Activated naive CD4-positive, alpha-beta T cell treated with anti-CD3 and anti-CD28 coated beads for 36 hours (primary cell): ENCODE results near the gene SCAI. TPM values are rescaled to one million over a fixed set of nuclear protein-coding genes. Genes with fewer than 3 reads are reported as not detected.
"Not testable (repeated sequence)": the region's sequence is repeated elsewhere in the genome, so short reads cannot be mapped to it uniquely, and the experiment has no call there.

Experiments used
- CTCF ChIA-PET: fragments of 350-600 bp; sonication (Branson Sonifier 250); formaldehyde crosslinking; loops from one replicate; lab custom pipeline; 2021; ENCODE audit warnings: antibody characterized with exemption; lab: Charles Lee
- DNase-seq: peaks from one replicate; pipeline ENCODE4 v3.0.0-alpha.2; 2020
- H3K27ac Mint-ChIP-seq: one replicate; pipeline ENCODE4 v1.8.0; 2021; ENCODE audit warnings: mild to moderate bottlenecking, mixed read lengths
- H3K27me3 Mint-ChIP-seq: one replicate; pipeline ENCODE4 v1.8.0; 2021; ENCODE audit warnings: low read depth, mixed read lengths
- H3K36me3 Mint-ChIP-seq: one replicate; pipeline ENCODE4 v1.8.0; 2021; ENCODE audit warnings: low read depth, mixed read lengths
- H3K4me1 Mint-ChIP-seq: one replicate; pipeline ENCODE4 v1.8.0; 2021; ENCODE audit warnings: low read depth, mixed read lengths
- H3K4me3 Mint-ChIP-seq: one replicate; pipeline ENCODE4 v1.8.0; 2021; ENCODE audit warnings: mild to moderate bottlenecking, moderate library complexity, mixed read lengths
- H3K9me3 Mint-ChIP-seq: one replicate; pipeline ENCODE4 v1.8.0; 2021; ENCODE audit warnings: mixed read lengths
- intact Hi-C: fragments of 100-400 bp; cut with micrococcal nuclease; formaldehyde crosslinking; loops from one replicate; pipeline ENCODE4 v1.15.1; 2023
- total RNA-seq, 2 experiments: library from RNA; stranded (reverse); gene quantifications; one replicate each; pipeline ENCODE4 v1.2.3, GENCODE V29; 2021

Gene SCAI
- total RNA-seq, 2 experiments from 2014 or later, result 9.6 to 11.8 TPM

- no peak overlapping the region for H3K4me3 Mint-ChIP-seq
- no peak overlapping the region for H3K27ac Mint-ChIP-seq
- H3K36me3 Mint-ChIP-seq, result peaks cover 30% of the 10 kb centered on the region
- intact Hi-C loops, result no loop called here
- H3K9me3 Mint-ChIP-seq, result no peaks in the 10 kb centered on the region
- DNase-seq, result no peak
- CTCF ChIA-PET, result no interaction called here
- H3K27me3 Mint-ChIP-seq, result no peaks in the 10 kb centered on the region
- peaks cover 2% of the 10 kb centered on the region for H3K4me1 Mint-ChIP-seq
These were observed 215.2 kb downstream of the SCAI start for GRCh38 chr9:124928116-124928515.

- H3K27me3 Mint-ChIP-seq, H3K4me1 Mint-ChIP-seq, H3K9me3 Mint-ChIP-seq, intact Hi-C loops, H3K27ac Mint-ChIP-seq, DNase-seq, CTCF ChIA-PET, H3K4me3 Mint-ChIP-seq: not testable (repeated sequence)
- peaks cover 23% of the 10 kb centered on the region for H3K36me3 Mint-ChIP-seq
These were observed 222.9 kb downstream of the SCAI start for GRCh38 chr9:124920394-124920793.

GRCh38 chr9:124914753-124915405, 228.4 kb downstream of the SCAI start:
- no peaks in the 10 kb centered on the region for H3K27me3 Mint-ChIP-seq
- no peaks in the 10 kb centered on the region for H3K4me1 Mint-ChIP-seq
- H3K9me3 Mint-ChIP-seq, result no peaks in the 10 kb centered on the region
- no peak overlapping the region for H3K27ac Mint-ChIP-seq
- peaks cover 33% of the 10 kb centered on the region for H3K36me3 Mint-ChIP-seq
- intact Hi-C loops, result no loop called here
- DNase-seq, result no peak
- H3K4me3 Mint-ChIP-seq, result no peak overlapping the region
- CTCF ChIA-PET, result no interaction called here

GRCh38 chr9:124913378-124913777, 229.9 kb downstream of the SCAI start:
- no peaks in the 10 kb centered on the region for H3K9me3 Mint-ChIP-seq
- intact Hi-C loops, result no loop called here
- H3K4me1 Mint-ChIP-seq, result no peaks in the 10 kb centered on the region
- no peak overlapping the region for H3K27ac Mint-ChIP-seq
- no peak overlapping the region for H3K4me3 Mint-ChIP-seq
- peaks cover 35% of the 10 kb centered on the region for H3K36me3 Mint-ChIP-seq
- CTCF ChIA-PET, result no interaction called here
- DNase-seq, result no peak
- H3K27me3 Mint-ChIP-seq, result no peaks in the 10 kb centered on the region

GRCh38 chr9:124911766-124912165, 231.6 kb downstream of the SCAI start:
- peaks cover 38% of the 10 kb centered on the region for H3K36me3 Mint-ChIP-seq
- H3K4me1 Mint-ChIP-seq, result no peaks in the 10 kb centered on the region
- H3K9me3 Mint-ChIP-seq, result no peaks in the 10 kb centered on the region
- intact Hi-C loops, result no loop called here
- H3K27ac Mint-ChIP-seq, result no peak overlapping the region
- DNase-seq, result no peak
- no peaks in the 10 kb centered on the region for H3K27me3 Mint-ChIP-seq
- CTCF ChIA-PET, result interaction anchor here (0.6 kb wide), 1 partner anchor 28 kb away, joined by 3 read pairs; no protein-coding TSS in a partner anchor
- H3K4me3 Mint-ChIP-seq, result no peak overlapping the region

- no peak for DNase-seq
- Mint-ChIP-seq H3K4me1 (no peaks in the 10 kb centered on the region), H3K9me3 (no peaks in the 10 kb centered on the region), H3K27ac (no peak overlapping the region), H3K36me3 (peaks cover 37% of the 10 kb centered on the region), H3K27me3 (no peaks in the 10 kb centered on the region), H3K4me3 (no peak overlapping the region)
- intact Hi-C loops, result no loop called here
- CTCF ChIA-PET, result interaction anchor here (1.1 kb wide), 1 partner anchor 130 kb away, joined by 4 read pairs; no protein-coding TSS in a partner anchor
These were observed 235.2 kb downstream of the SCAI start for GRCh38 chr9:124908098-124908497.

- CTCF ChIA-PET, result no interaction called here
- DNase-seq, result no peak
- H3K27ac Mint-ChIP-seq, result no peak overlapping the region
- no peaks in the 10 kb centered on the region for H3K9me3 Mint-ChIP-seq
- H3K36me3 Mint-ChIP-seq, result peaks cover 38% of the 10 kb centered on the region
- H3K4me1 Mint-ChIP-seq, result no peaks in the 10 kb centered on the region
- no peak overlapping the region for H3K4me3 Mint-ChIP-seq
- no peaks in the 10 kb centered on the region for H3K27me3 Mint-ChIP-seq
- intact Hi-C loops, result no loop called here
These were observed 236.4 kb downstream of the SCAI start for GRCh38 chr9:124906966-124907365.

GRCh38 chr9:124899845-124900244, 243.5 kb downstream of the SCAI start:
- Mint-ChIP-seq H3K9me3 (no peaks in the 10 kb centered on the region), H3K27ac (no peak overlapping the region), H3K4me3 (no peak overlapping the region), H3K36me3 (peaks cover 42% of the 10 kb centered on the region), H3K27me3 (no peaks in the 10 kb centered on the region), H3K4me1 (peaks cover 6% of the 10 kb centered on the region)
- CTCF ChIA-PET, result no interaction called here
- intact Hi-C loops, result no loop called here
- no peak for DNase-seq

- no peak for DNase-seq
- no peak overlapping the region for H3K27ac Mint-ChIP-seq
- intact Hi-C loops, result no loop called here
- CTCF ChIA-PET, result no interaction called here
- no peaks in the 10 kb centered on the region for H3K27me3 Mint-ChIP-seq
- no peaks in the 10 kb centered on the region for H3K9me3 Mint-ChIP-seq
- peaks cover 11% of the 10 kb centered on the region for H3K4me1 Mint-ChIP-seq
- H3K4me3 Mint-ChIP-seq, result no peak overlapping the region
- peaks cover 50% of the 10 kb centered on the region for H3K36me3 Mint-ChIP-seq
These were observed 245.5 kb downstream of the SCAI start for GRCh38 chr9:124897570-124898460.

- Mint-ChIP-seq H3K9me3 (no peaks in the 10 kb centered on the region), H3K4me1 (peaks cover 11% of the 10 kb centered on the region), H3K27ac (no peak overlapping the region), H3K4me3 (no peak overlapping the region), H3K36me3 (peaks cover 56% of the 10 kb centered on the region), H3K27me3 (no peaks in the 10 kb centered on the region)
- CTCF ChIA-PET, result interaction anchor here (1.3 to 1.8 kb wide), 2 partner anchors 12 to 42 kb away, joined by 3 to 9 read pairs; partner anchors contain the start of gene WDR38
- intact Hi-C loops, result loop anchor here (1.0 kb wide), 4 partner anchors 24 to 249 kb away; partner anchors contain the start of genes SCAI and WDR38
- peak; percentile 65 for DNase-seq
These were observed 248.6 kb downstream of the SCAI start for GRCh38 chr9:124894741-124895170.

GRCh38 chr9:124894035-124894740, 249.1 kb downstream of the SCAI start:
- H3K4me1 Mint-ChIP-seq, result peaks cover 11% of the 10 kb centered on the region
- H3K27me3 Mint-ChIP-seq, result no peaks in the 10 kb centered on the region
- peaks cover 57% of the 10 kb centered on the region for H3K36me3 Mint-ChIP-seq
- H3K9me3 Mint-ChIP-seq, result no peaks in the 10 kb centered on the region
- intact Hi-C loops, result loop anchor here (1.0 kb wide), 4 partner anchors 24 to 249 kb away; partner anchors contain the start of genes SCAI and WDR38
- no peak for DNase-seq
- no peak overlapping the region for H3K4me3 Mint-ChIP-seq
- H3K27ac Mint-ChIP-seq, result no peak overlapping the region
- CTCF ChIA-PET, result interaction anchor here (0.6 to 1.8 kb wide), 5 partner anchors 11 to 784 kb away, joined by 3 to 9 read pairs (median 3); partner anchors contain the start of gene WDR38
